ENCODE results near the gene STARD3.
A peak's percentile ranks its signal among the peaks of the same experiment; 100 is the strongest.

STARD3 gene

GRCh38 chr17:39666231-39666600 is 29.3 kb downstream of the STARD3 start:
- no peaks in the 10 kb centered on the region for H3K9me3 ChIP-seq (replicated peaks in 1 of 2; ENCODE audit: control insufficient read depth in 2 of 2, insufficient read depth in 1 of 2, low read depth in 1 of 2, low read length in 2 of 2)
- peaks cover 8 to 27% of the 10 kb centered on the region in 2 donors for H3K4me1 ChIP-seq (ENCODE audit: control insufficient read depth in 2 of 2, insufficient read depth in 1 of 2, low read depth in 1 of 2, low read length in 2 of 2)
- H3K27me3 ChIP-seq (ENCODE audit: control insufficient read depth in 3 of 3, insufficient read depth in 3 of 3, low read depth in 1 of 3, low read length in 3 of 3): peaks cover 0 to 37% (median 20%) of the 10 kb centered on the region in 3 experiments
- no peak overlapping the region for H3K4ac ChIP-seq (ENCODE audit: low read length)
- H4K8ac ChIP-seq (ENCODE audit: low read depth, low read length): no peak overlapping the region
- H2BK5ac ChIP-seq (ENCODE audit: low read length): peak overlapping the region; percentile 53
- no peak overlapping the region for H3K4me2 ChIP-seq (ENCODE audit: insufficient read depth, low read length, poor library complexity, severe bottlenecking)
- no peak overlapping the region for H2AFZ ChIP-seq (ENCODE audit: low read length)
- WGBS, 2 donors (ENCODE audit: extremely low coverage in 2 of 2, insufficient read length in 2 of 2, insufficient replicate concordance in 1 of 2): no CpG with 5 or more reads among the region's 2 CpGs
- no peak overlapping the region for H4K91ac ChIP-seq (ENCODE audit: low read depth, low read length, poor library complexity)
- H2BK120ac ChIP-seq (ENCODE audit: low read depth, low read length): no peak overlapping the region
- DNase-seq (ENCODE audit: low spot score): no peak
- H3K36me3 ChIP-seq (replicated peaks in 1 of 2; ENCODE audit: control insufficient read depth in 2 of 2, insufficient read depth in 2 of 2, low read length in 2 of 2): peaks cover 9 to 18% of the 10 kb centered on the region in 2 donors
- no peak overlapping the region for H3K14ac ChIP-seq (ENCODE audit: low read length)
- peaks cover 6% of the 10 kb centered on the region for H3K79me1 ChIP-seq (ENCODE audit: low read depth, low read length)
- H3K9ac ChIP-seq (ENCODE audit: low read depth, low read length, poor library complexity): no peak overlapping the region
- peak overlapping the region; percentile 65 for H3K23ac ChIP-seq (ENCODE audit: low read depth, low read length, poor library complexity)
- H3K4me3 ChIP-seq (ENCODE audit: low read length in 2 of 2): no peak overlapping the region
- H3K27ac ChIP-seq (replicated peaks; ENCODE audit: low read length): no peak overlapping the region
- H2BK15ac ChIP-seq (ENCODE audit: low read length): peak overlapping the region; percentile 85
- peak overlapping the region; percentile 99 for H2AK5ac ChIP-seq (ENCODE audit: low read depth, low read length)
- peak overlapping the region; percentile 73 for H2BK12ac ChIP-seq (ENCODE audit: low read length)
- peak overlapping the region; percentile 70 for H3K18ac ChIP-seq (ENCODE audit: low read length)

GRCh38 chr17:39666601-39667261 is 29.8 kb downstream of the STARD3 start:
- H3K9ac ChIP-seq (ENCODE audit: low read depth, low read length, poor library complexity): no peak overlapping the region
- H2AFZ ChIP-seq (ENCODE audit: low read length): peak overlapping the region; percentile 91
- peak overlapping the region; percentile 95 for H3K4ac ChIP-seq (ENCODE audit: low read length)
- no peak for DNase-seq (ENCODE audit: low spot score)
- H2BK12ac ChIP-seq (ENCODE audit: low read length): peak overlapping the region; percentile 98
- peaks cover 5 to 13% of the 10 kb centered on the region in 2 donors for H3K36me3 ChIP-seq (replicated peaks in 1 of 2; ENCODE audit: control insufficient read depth in 2 of 2, insufficient read depth in 2 of 2, low read length in 2 of 2)
- H3K27me3 ChIP-seq (ENCODE audit: control insufficient read depth in 3 of 3, insufficient read depth in 3 of 3, low read depth in 1 of 3, low read length in 3 of 3): peaks cover 0 to 37% (median 20%) of the 10 kb centered on the region in 3 experiments
- H3K4me3 ChIP-seq (ENCODE audit: low read length in 2 of 2): no peak overlapping the region
- H4K8ac ChIP-seq (ENCODE audit: low read depth, low read length): peak overlapping the region; percentile 43
- no peak overlapping the region for H3K4me2 ChIP-seq (ENCODE audit: insufficient read depth, low read length, poor library complexity, severe bottlenecking)
- H4K91ac ChIP-seq (ENCODE audit: low read depth, low read length, poor library complexity): no peak overlapping the region
- peak overlapping the region; percentile 94 for H2BK120ac ChIP-seq (ENCODE audit: low read depth, low read length)
- H2BK5ac ChIP-seq (ENCODE audit: low read length): peak overlapping the region; percentile 60
- peaks cover 8 to 27% of the 10 kb centered on the region in 2 donors for H3K4me1 ChIP-seq (ENCODE audit: control insufficient read depth in 2 of 2, insufficient read depth in 1 of 2, low read depth in 1 of 2, low read length in 2 of 2)
- peak overlapping the region; percentile 99 for H2AK5ac ChIP-seq (ENCODE audit: low read depth, low read length)
- H2BK15ac ChIP-seq (ENCODE audit: low read length): peak overlapping the region; percentile 85
- peak overlapping the region; percentile 65 for H3K23ac ChIP-seq (ENCODE audit: low read depth, low read length, poor library complexity)
- WGBS, 2 donors (ENCODE audit: extremely low coverage in 2 of 2, insufficient read length in 2 of 2, insufficient replicate concordance in 1 of 2): no CpG with 5 or more reads among the region's 11 CpGs
- H3K18ac ChIP-seq (ENCODE audit: low read length): peak overlapping the region; percentile 89
- no peak overlapping the region for H3K27ac ChIP-seq (replicated peaks; ENCODE audit: low read length)
- H3K14ac ChIP-seq (ENCODE audit: low read length): peak overlapping the region; percentile 94
- peaks cover 6% of the 10 kb centered on the region for H3K79me1 ChIP-seq (ENCODE audit: low read depth, low read length)
- no peaks in the 10 kb centered on the region for H3K9me3 ChIP-seq (replicated peaks in 1 of 2; ENCODE audit: control insufficient read depth in 2 of 2, insufficient read depth in 1 of 2, low read depth in 1 of 2, low read length in 2 of 2)

GRCh38 chr17:39667262-39667944 is 30.5 kb downstream of the STARD3 start:
- peak overlapping the region; percentile 92 for H3K18ac ChIP-seq (ENCODE audit: low read length)
- H3K9me3 ChIP-seq (replicated peaks in 1 of 2; ENCODE audit: control insufficient read depth in 2 of 2, insufficient read depth in 1 of 2, low read depth in 1 of 2, low read length in 2 of 2): no peaks in the 10 kb centered on the region
- peaks cover 6% of the 10 kb centered on the region for H3K79me1 ChIP-seq (ENCODE audit: low read depth, low read length)
- peak overlapping the region; percentile 43 for H4K8ac ChIP-seq (ENCODE audit: low read depth, low read length)
- no CpG with 5 or more reads among the region's 49 CpGs for WGBS, 2 donors (ENCODE audit: extremely low coverage in 2 of 2, insufficient read length in 2 of 2, insufficient replicate concordance in 1 of 2)
- H3K4me3 ChIP-seq (ENCODE audit: low read length in 2 of 2): no peak overlapping the region
- peak overlapping the region; percentile 85 for H2BK15ac ChIP-seq (ENCODE audit: low read length)
- H3K4me2 ChIP-seq (ENCODE audit: insufficient read depth, low read length, poor library complexity, severe bottlenecking): peak overlapping the region; percentile 91
- H2BK12ac ChIP-seq (ENCODE audit: low read length): peak overlapping the region; percentile 98
- H3K9ac ChIP-seq (ENCODE audit: low read depth, low read length, poor library complexity): peak overlapping the region; percentile 70
- H3K27ac ChIP-seq (replicated peaks; ENCODE audit: low read length): no peak overlapping the region
- peak overlapping the region; percentile 91 for H2AFZ ChIP-seq (ENCODE audit: low read length)
- peaks cover 0 to 37% (median 20%) of the 10 kb centered on the region in 3 experiments for H3K27me3 ChIP-seq (ENCODE audit: control insufficient read depth in 3 of 3, insufficient read depth in 3 of 3, low read depth in 1 of 3, low read length in 3 of 3)
- peak overlapping the region; percentile 65 for H3K23ac ChIP-seq (ENCODE audit: low read depth, low read length, poor library complexity)
- peak overlapping the region; percentile 94 for H2BK120ac ChIP-seq (ENCODE audit: low read depth, low read length)
- H3K36me3 ChIP-seq (replicated peaks in 1 of 2; ENCODE audit: control insufficient read depth in 2 of 2, insufficient read depth in 2 of 2, low read length in 2 of 2): peaks cover 4 to 7% of the 10 kb centered on the region in 2 donors
- peaks cover 8 to 27% of the 10 kb centered on the region in 2 donors for H3K4me1 ChIP-seq (ENCODE audit: control insufficient read depth in 2 of 2, insufficient read depth in 1 of 2, low read depth in 1 of 2, low read length in 2 of 2)
- H4K91ac ChIP-seq (ENCODE audit: low read depth, low read length, poor library complexity): no peak overlapping the region
- no peak overlapping the region for H3K4ac ChIP-seq (ENCODE audit: low read length)
- peak overlapping the region; percentile 60 for H2BK5ac ChIP-seq (ENCODE audit: low read length)
- no peak overlapping the region for H3K14ac ChIP-seq (ENCODE audit: low read length)
- DNase-seq (ENCODE audit: low spot score): no peak
- H2AK5ac ChIP-seq (ENCODE audit: low read depth, low read length): peak overlapping the region; percentile 99

Measured in neuronal stem cell (in vitro differentiated cells).